MM.1S (cell line): ENCODE measurements around the gene HAT1.

Experiments
- DNase-seq: peaks from one replicate; pipeline ENCODE4 v3.0.0-alpha.2; 2015
- H2AFZ ChIP-seq: fragments of 300-600 bp; sonication (generic); 2 replicates; pipeline ENCODE4 v1.6.0; 2016; ENCODE audit warnings: antibody characterized with exemption, low read length
- H3F3A ChIP-seq: fragments of 300-600 bp; sonication (generic); 2 replicates; pipeline ENCODE4 v1.6.1; 2016; ENCODE audit warnings: mild to moderate bottlenecking, antibody characterized with exemption, low read length, moderate library complexity, mixed read lengths; ENCODE audit not compliant: insufficient read depth
- H3K27ac ChIP-seq: fragments of 300-600 bp; sonication (generic); 2 replicates; pipeline ENCODE4 v1.5.1; 2016; ENCODE audit warnings: mild to moderate bottlenecking, low read length
- H3K27me3 ChIP-seq: fragments of 300-600 bp; sonication (generic); replicated peaks from 2 replicates; pipeline ENCODE4 v1.6.0; 2016; ENCODE audit warnings: low read length; ENCODE audit not compliant: insufficient read depth
- H3K36me3 ChIP-seq: fragments of 300-600 bp; sonication (generic); replicated peaks from 2 replicates; pipeline ENCODE4 v1.6.1; 2016; ENCODE audit warnings: mild to moderate bottlenecking, low read length, mixed read lengths; ENCODE audit not compliant: insufficient read depth
- H3K4me1 ChIP-seq: fragments of 300-600 bp; sonication (generic); 2 replicates; pipeline ENCODE4 v1.6.1; 2016; ENCODE audit warnings: low read length, mixed read lengths
- H3K4me2 ChIP-seq: fragments of 300-600 bp; sonication (generic); 2 replicates; pipeline ENCODE4 v1.6.0; 2016; ENCODE audit warnings: low read depth, low read length
- H3K4me3 ChIP-seq: fragments of 300-600 bp; sonication (generic); 2 replicates; pipeline ENCODE4 v1.5.1; 2016; ENCODE audit warnings: low read length, mixed read lengths
- H3K79me2 ChIP-seq: fragments of 300-600 bp; sonication (generic); 2 replicates; pipeline ENCODE4 v1.6.1; 2016; ENCODE audit warnings: mixed run types, low read length, mixed read lengths
- H3K9ac ChIP-seq: fragments of 300-600 bp; sonication (generic); 2 replicates; pipeline ENCODE4 v1.6.1; 2016; ENCODE audit warnings: low read length, mixed read lengths
- H3K9me2 ChIP-seq: fragments of 300-600 bp; sonication (generic); replicated peaks from 2 replicates; pipeline ENCODE4 v1.6.1; 2016; ENCODE audit warnings: mild to moderate bottlenecking, low read length, mixed read lengths; ENCODE audit not compliant: insufficient read depth
- H3K9me3 ChIP-seq: fragments of 300-600 bp; sonication (generic); replicated peaks from 2 replicates; pipeline ENCODE4 v1.6.1; 2016; ENCODE audit warnings: mild to moderate bottlenecking, low read length, mixed read lengths; ENCODE audit not compliant: insufficient read depth
- H4K20me1 ChIP-seq: fragments of 300-600 bp; sonication (generic); 2 replicates; pipeline ENCODE4 v1.6.1; 2016; ENCODE audit warnings: mild to moderate bottlenecking, low read length, moderate library complexity, mixed read lengths; ENCODE audit not compliant: insufficient read depth
- EZH2 ChIP-seq: fragments of 300-600 bp; sonication (generic); optimal IDR thresholded peaks from 2 replicates; pipeline ENCODE3; 2017; ENCODE audit warnings: low read depth, mild to moderate bottlenecking, antibody characterized with exemption, low read length, mixed read lengths
- EZH2phosphoT487 ChIP-seq: fragments of 300-600 bp; sonication (generic); IDR thresholded peaks from 2 replicates; pipeline ENCODE4 v1.6.1; 2018; ENCODE audit warnings: antibody characterized with exemption, low read length
- TF ChIP-seq, protein P1 (sequence below): fragments of 300-600 bp; sonication (generic); IDR thresholded peaks from 2 replicates; pipeline ENCODE4 v1.5.1; 2016; ENCODE audit warnings: antibody characterized with exemption, low read length, mixed read lengths

The HAT1 gene

GRCh38 chr2:172000696-172001361, 78.6 kb downstream of the HAT1 start:
- Histone ChIP-seq H3K27ac (no peak overlapping the region), H3K36me3 (no peaks in the 10 kb centered on the region), H3K9me3 (no peaks in the 10 kb centered on the region), H3K4me3 (peak overlapping the region; percentile 89), H3K27me3 (no peaks in the 10 kb centered on the region), H3F3A (no peaks in the 10 kb centered on the region), H3K79me2 (no peaks in the 10 kb centered on the region), H3K9me2 (no peaks in the 10 kb centered on the region), H4K20me1 (no peaks in the 10 kb centered on the region), H2AFZ (peak overlapping the region; percentile 86), H3K4me1 (peaks cover 7% of the 10 kb centered on the region), H3K9ac (peak overlapping the region; percentile 81; the same call in 1 of the 2 replicates), H3K4me2 (peak overlapping the region; percentile 77)
- DNase-seq: no peak
- TF ChIP-seq, protein P1, sequence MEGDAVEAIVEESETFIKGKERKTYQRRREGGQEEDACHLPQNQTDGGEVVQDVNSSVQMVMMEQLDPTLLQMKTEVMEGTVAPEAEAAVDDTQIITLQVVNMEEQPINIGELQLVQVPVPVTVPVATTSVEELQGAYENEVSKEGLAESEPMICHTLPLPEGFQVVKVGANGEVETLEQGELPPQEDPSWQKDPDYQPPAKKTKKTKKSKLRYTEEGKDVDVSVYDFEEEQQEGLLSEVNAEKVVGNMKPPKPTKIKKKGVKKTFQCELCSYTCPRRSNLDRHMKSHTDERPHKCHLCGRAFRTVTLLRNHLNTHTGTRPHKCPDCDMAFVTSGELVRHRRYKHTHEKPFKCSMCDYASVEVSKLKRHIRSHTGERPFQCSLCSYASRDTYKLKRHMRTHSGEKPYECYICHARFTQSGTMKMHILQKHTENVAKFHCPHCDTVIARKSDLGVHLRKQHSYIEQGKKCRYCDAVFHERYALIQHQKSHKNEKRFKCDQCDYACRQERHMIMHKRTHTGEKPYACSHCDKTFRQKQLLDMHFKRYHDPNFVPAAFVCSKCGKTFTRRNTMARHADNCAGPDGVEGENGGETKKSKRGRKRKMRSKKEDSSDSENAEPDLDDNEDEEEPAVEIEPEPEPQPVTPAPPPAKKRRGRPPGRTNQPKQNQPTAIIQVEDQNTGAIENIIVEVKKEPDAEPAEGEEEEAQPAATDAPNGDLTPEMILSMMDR: no peak
- no peak for TF ChIP-seq EZH2
- no peak for TF ChIP-seq EZH2phosphoT487

GRCh38 chr2:172007372-172007771, 85.1 kb downstream of the HAT1 start:
- Histone ChIP-seq H3K9me3 (no peaks in the 10 kb centered on the region), H3K27ac (no peak overlapping the region), H2AFZ (no peak overlapping the region), H3F3A (no peaks in the 10 kb centered on the region), H3K9me2 (no peaks in the 10 kb centered on the region), H3K4me1 (no peaks in the 10 kb centered on the region), H3K9ac (no peak overlapping the region), H3K79me2 (no peaks in the 10 kb centered on the region), H3K4me2 (no peak overlapping the region), H4K20me1 (no peaks in the 10 kb centered on the region), H3K4me3 (no peak overlapping the region), H3K36me3 (no peaks in the 10 kb centered on the region), H3K27me3 (no peaks in the 10 kb centered on the region)
- no peak for DNase-seq
- TF ChIP-seq EZH2phosphoT487 (no peak), EZH2 (no peak)
- TF ChIP-seq, protein P1: no peak

GRCh38 chr2:172009823-172010222, 87.6 kb downstream of the HAT1 start:
- H3K27ac ChIP-seq: no peak overlapping the region
- H3F3A ChIP-seq: no peaks in the 10 kb centered on the region
- no peaks in the 10 kb centered on the region for H3K9me2 ChIP-seq
- no peaks in the 10 kb centered on the region for H3K36me3 ChIP-seq
- no peak overlapping the region for H3K9ac ChIP-seq
- no peak for DNase-seq
- no peak overlapping the region for H2AFZ ChIP-seq
- H3K4me1 ChIP-seq: no peaks in the 10 kb centered on the region
- no peaks in the 10 kb centered on the region for H3K9me3 ChIP-seq
- TF ChIP-seq, protein P1: no peak
- TF ChIP-seq EZH2 (no peak), EZH2phosphoT487 (no peak)
- H3K4me2 ChIP-seq: no peak overlapping the region
- H4K20me1 ChIP-seq: no peaks in the 10 kb centered on the region
- H3K27me3 ChIP-seq: no peaks in the 10 kb centered on the region
- no peaks in the 10 kb centered on the region for H3K79me2 ChIP-seq
- H3K4me3 ChIP-seq: no peak overlapping the region
